ENCODE measurements around the gene PUDP.

GRCh38 chrX:7131621-7132020 lies 16.3 kb downstream of the PUDP start:
- TF ChIP-seq POLR2A (IDR thresholded peaks at IDR 0.05) = no peak
- TF ChIP-seq, protein P1, sequence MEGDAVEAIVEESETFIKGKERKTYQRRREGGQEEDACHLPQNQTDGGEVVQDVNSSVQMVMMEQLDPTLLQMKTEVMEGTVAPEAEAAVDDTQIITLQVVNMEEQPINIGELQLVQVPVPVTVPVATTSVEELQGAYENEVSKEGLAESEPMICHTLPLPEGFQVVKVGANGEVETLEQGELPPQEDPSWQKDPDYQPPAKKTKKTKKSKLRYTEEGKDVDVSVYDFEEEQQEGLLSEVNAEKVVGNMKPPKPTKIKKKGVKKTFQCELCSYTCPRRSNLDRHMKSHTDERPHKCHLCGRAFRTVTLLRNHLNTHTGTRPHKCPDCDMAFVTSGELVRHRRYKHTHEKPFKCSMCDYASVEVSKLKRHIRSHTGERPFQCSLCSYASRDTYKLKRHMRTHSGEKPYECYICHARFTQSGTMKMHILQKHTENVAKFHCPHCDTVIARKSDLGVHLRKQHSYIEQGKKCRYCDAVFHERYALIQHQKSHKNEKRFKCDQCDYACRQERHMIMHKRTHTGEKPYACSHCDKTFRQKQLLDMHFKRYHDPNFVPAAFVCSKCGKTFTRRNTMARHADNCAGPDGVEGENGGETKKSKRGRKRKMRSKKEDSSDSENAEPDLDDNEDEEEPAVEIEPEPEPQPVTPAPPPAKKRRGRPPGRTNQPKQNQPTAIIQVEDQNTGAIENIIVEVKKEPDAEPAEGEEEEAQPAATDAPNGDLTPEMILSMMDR (IDR thresholded peaks at IDR 0.05) = no peak

Measured in adrenal gland (tissue), 5 donors.